HepG2 (cell line): ENCODE results near the gene CPSF4. TPM values are rescaled to one million over a fixed set of nuclear protein-coding genes. Genes with fewer than 3 reads are reported as not detected.

Source experiments
- FOXA3 ChIP-seq: IDR thresholded peaks from 2 replicates; pipeline ENCODE4 v1.6.1; 2016; ENCODE audit warnings: missing genetic modification reagents, missing compliant biosample characterization
- HHEX ChIP-seq: IDR thresholded peaks from 2 replicates; pipeline ENCODE4 v1.6.1; 2016; ENCODE audit warnings: control low read depth
- HNRNPL ChIP-seq: fragments of 200-400 bp; formaldehyde crosslinking; IDR thresholded peaks from 2 replicates; pipeline ENCODE4 v1.6.1; 2017; ENCODE audit warnings: mild to moderate bottlenecking, low read depth, low read length
- HOXD1 ChIP-seq: sonication (generic); formaldehyde crosslinking; IDR thresholded peaks from 2 replicates; pipeline ENCODE4 v1.5.0; 2020; ENCODE audit warnings: missing genetic modification reagents
- MAFG ChIP-seq: sonication (generic); formaldehyde crosslinking; IDR thresholded peaks from 2 replicates; pipeline ENCODE4 v1.5.1; 2020; ENCODE audit warnings: mild to moderate bottlenecking, missing genetic modification reagents
- MED8 ChIP-seq: sonication (generic); formaldehyde crosslinking; IDR thresholded peaks from 2 replicates; pipeline ENCODE4 v1.8.1; 2023; ENCODE audit warnings: mild to moderate bottlenecking, missing genetic modification reagents; ENCODE audit not compliant: insufficient replicate concordance
- MZF1 ChIP-seq: sonication (generic); formaldehyde crosslinking; IDR thresholded peaks from 2 replicates; pipeline ENCODE4 v1.8.1; 2023; ENCODE audit warnings: mild to moderate bottlenecking, missing genetic modification reagents, borderline replicate concordance
- NFATC3 ChIP-seq: sonication (generic); formaldehyde crosslinking; IDR thresholded peaks from 2 replicates; pipeline ENCODE4 v1.5.1; 2020; ENCODE audit warnings: mild to moderate bottlenecking, missing genetic modification reagents
- PAF1 ChIP-seq: IDR thresholded peaks from 2 replicates; pipeline ENCODE4 v1.6.1; 2016; ENCODE audit warnings: missing genetic modification reagents, missing compliant biosample characterization
- PCBP2 ChIP-seq: fragments of 200-400 bp; formaldehyde crosslinking; optimal IDR thresholded peaks from 2 replicates; pipeline ENCODE3; 2018; ENCODE audit warnings: low read length, low read depth; ENCODE audit not compliant: poor library complexity, severe bottlenecking
- RFXANK ChIP-seq: IDR thresholded peaks from 2 replicates; pipeline ENCODE4 v1.6.1; 2016
- SETDB1 ChIP-seq: sonication (generic); formaldehyde crosslinking; IDR thresholded peaks from 2 replicates; pipeline ENCODE4 v1.5.1; 2020; ENCODE audit warnings: missing genetic modification reagents, mild to moderate bottlenecking, borderline replicate concordance
- SNAPC5 ChIP-seq: sonication (generic); formaldehyde crosslinking; IDR thresholded peaks from 2 replicates; pipeline ENCODE4 v1.8.1; 2023; ENCODE audit warnings: mild to moderate bottlenecking, missing genetic modification reagents, borderline replicate concordance
- SSRP1 ChIP-seq: IDR thresholded peaks from 2 replicates; pipeline ENCODE4 v1.6.1; 2016; ENCODE audit warnings: control low read depth
- TCF12 ChIP-seq, 2 experiments: fragments of 450-650 bp in 1 of 2; sonication (generic) in 1 of 2; formaldehyde crosslinking in 1 of 2; IDR thresholded peaks; 2 replicates each; pipeline versions ENCODE4 v1.6.1 to v1.8.0; 2017 to 2022; ENCODE audit warnings: antibody characterized with exemption in 1 of 2, mild to moderate bottlenecking in 1 of 2, missing genetic modification reagents in 1 of 2, moderate library complexity in 1 of 2
- TEF ChIP-seq: sonication (generic); formaldehyde crosslinking; IDR thresholded peaks from 2 replicates; pipeline ENCODE4 v1.5.0; 2020; ENCODE audit warnings: missing genetic modification reagents
- ZBTB8A ChIP-seq: sonication (generic); formaldehyde crosslinking; IDR thresholded peaks from 2 replicates; pipeline ENCODE4 v1.4.0; 2020; ENCODE audit warnings: mild to moderate bottlenecking, low read depth, missing genetic modification reagents, borderline replicate concordance
- ZC3H4 ChIP-seq: sonication (generic); formaldehyde crosslinking; IDR thresholded peaks from 2 replicates; pipeline ENCODE4 v1.4.0; 2020; ENCODE audit warnings: missing genetic modification reagents, borderline replicate concordance
- ZNF138 ChIP-seq: sonication (generic); formaldehyde crosslinking; IDR thresholded peaks from 2 replicates; pipeline ENCODE4 v1.5.0; 2020; ENCODE audit warnings: mild to moderate bottlenecking, low read depth, missing genetic modification reagents
- ZNF276 ChIP-seq: sonication (generic); formaldehyde crosslinking; IDR thresholded peaks from 2 replicates; pipeline ENCODE4 v1.4.0; 2020; ENCODE audit warnings: mild to moderate bottlenecking, low read depth, missing genetic modification reagents
- ZNF451 ChIP-seq: sonication (generic); formaldehyde crosslinking; IDR thresholded peaks from 2 replicates; pipeline ENCODE4 v1.5.0; 2020; ENCODE audit warnings: mild to moderate bottlenecking, missing genetic modification reagents
- ZNF556 ChIP-seq: sonication (generic); formaldehyde crosslinking; IDR thresholded peaks from 2 replicates; pipeline ENCODE4 v1.4.0; 2020; ENCODE audit warnings: mild to moderate bottlenecking, missing genetic modification reagents, borderline replicate concordance
- ZNF569 ChIP-seq: sonication (generic); formaldehyde crosslinking; IDR thresholded peaks from 2 replicates; pipeline ENCODE4 v1.5.0; 2020; ENCODE audit warnings: mild to moderate bottlenecking, missing genetic modification reagents, moderate library complexity, borderline replicate concordance
- ZNF704 ChIP-seq: sonication (generic); formaldehyde crosslinking; IDR thresholded peaks from 2 replicates; pipeline ENCODE4 v1.8.1; 2023; ENCODE audit warnings: mild to moderate bottlenecking, inconsistent platforms, moderate library complexity, missing genetic modification reagents, borderline replicate concordance
- ZNF740 ChIP-seq: sonication (generic); formaldehyde crosslinking; IDR thresholded peaks from 2 replicates; pipeline ENCODE4 v1.4.0; 2020; ENCODE audit warnings: missing genetic modification reagents
- ZSCAN9 ChIP-seq: IDR thresholded peaks from 2 replicates; pipeline ENCODE4 v1.6.1; 2016; ENCODE audit warnings: borderline replicate concordance
- polyA plus RNA-seq, 8 experiments: library from polyadenylated mRNA; depleted of rRNA in 3 of 8; stranded (reverse) in 7 of 8; unstranded in 1 of 8; fragments of >200 nt; fragmentation: Illumina TruSeq in 4 of 8; extraction: Trizol in 4 of 8; gene quantifications; 2 replicates each; pipeline versions ENCODE4 v1.2.1 to v1.2.3, GENCODE V29; 2011 to 2016; ENCODE audit warnings: low read depth in 4 of 8, missing spikeins in 1 of 8, mixed read lengths in 1 of 8; ENCODE audit not compliant: insufficient read depth in 1 of 8
- total RNA-seq, 5 experiments: library from RNA; depleted of rRNA; stranded (reverse); fragments of >200 nt; fragmentation: Illumina TruSeq; extraction: Trizol; gene quantifications; 2 replicates each; pipeline ENCODE4 v1.2.3, GENCODE V29; 2016; ENCODE audit warnings: low read depth in 1 of 5

CPSF4 gene
- total and polyA plus RNA-seq, 2 of the 13 experiments (the other 11 are each of a cell fraction or from before 2014, with no cell fraction given): 34.1 to 49.6 TPM

- TF ChIP-seq TEF (CRISPR knock-in tag) (no peak), SNAPC5 (no peak), SSRP1 (CRISPR knock-in tag) (0 out of 2 replicates have a peak, but pooled peaks have one; percentile 51), ZNF276 (CRISPR knock-in tag) (no peak), ZNF556 (CRISPR knock-in tag) (peak; percentile 90), MZF1 (no peak), HOXD1 (CRISPR knock-in tag) (no peak), HNRNPL (no peak), TCF12 (IDR thresholded peaks at IDR 0.05) (no peak), TCF12 (CRISPR knock-in tag; IDR thresholded peaks at IDR 0.05) (peak; percentile 93), MED8 (no peak), FOXA3 (CRISPR knock-in tag) (peak; percentile 73), ZNF569 (CRISPR knock-in tag) (no peak), SETDB1 (CRISPR knock-in tag) (no peak), PAF1 (no peak), ZNF704 (CRISPR knock-in tag) (peak; percentile 79), PCBP2 (no peak), ZC3H4 (CRISPR knock-in tag) (no peak), RFXANK (CRISPR knock-in tag) (peak; percentile 54; the same call in 1 of the 2 replicates), ZBTB8A (no peak), NFATC3 (CRISPR knock-in tag) (peak; percentile 31; the same call in 1 of the 2 replicates), MAFG (CRISPR knock-in tag) (no peak), HHEX (no peak), ZNF138 (peak; percentile 86), ZNF740 (CRISPR knock-in tag) (no peak; the same call in none of the 2 replicates), ZNF451 (CRISPR knock-in tag) (peak; percentile 87), ZSCAN9 (CRISPR knock-in tag) (peak; percentile 81; the same call in 1 of the 2 replicates)
These were observed at the start of gene CPSF4, which contains the start of gene PTCD1 (continued) for GRCh38 chr7:99438573-99439480.
